ENCODE data around the gene RABGAP1L. TPM values are rescaled to one million over a fixed set of nuclear protein-coding genes. Genes with fewer than 3 reads are reported as not detected.

RABGAP1L gene
- total RNA-seq, 1 donor from 2014 or later: 69.4 TPM

DNA sequence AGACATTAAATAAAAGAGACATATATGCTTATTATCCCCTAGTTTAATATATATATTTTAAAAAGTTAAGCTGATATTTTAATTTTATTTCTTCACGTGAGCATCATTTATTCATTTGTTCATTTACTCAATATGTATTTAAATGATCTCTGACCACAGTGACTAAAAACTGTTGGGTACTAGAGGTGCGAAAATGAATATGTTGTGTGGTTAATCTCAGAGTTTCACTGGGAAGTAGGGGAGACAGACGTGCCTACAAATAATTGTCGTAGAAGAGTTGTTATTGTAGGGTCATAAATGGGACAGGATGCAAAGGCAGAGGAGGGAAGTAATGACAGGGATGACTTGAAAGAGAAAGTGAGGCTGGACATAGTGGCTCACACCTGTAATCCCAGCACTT, 627.4 kb downstream of the RABGAP1L start:
- intact Hi-C loops (cut with micrococcal nuclease): no loop called here

DNA sequence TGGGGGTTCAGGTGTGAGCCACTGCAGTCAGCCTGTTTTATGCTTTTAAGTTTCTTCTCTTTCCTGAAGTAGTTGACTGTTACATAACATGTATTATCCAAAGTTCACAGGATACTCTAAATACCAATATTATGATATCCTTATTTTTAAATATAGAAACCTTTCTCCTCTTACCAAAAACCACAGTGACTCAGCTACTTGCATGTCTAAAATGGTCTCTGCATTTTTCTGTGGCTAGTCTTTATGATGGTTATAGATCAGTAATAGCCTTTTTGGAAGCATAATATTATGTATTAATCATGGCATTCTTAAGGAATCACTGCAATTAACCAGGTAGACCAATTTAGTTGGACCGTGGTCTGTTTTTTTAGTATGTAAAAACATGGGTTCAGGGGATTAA, 629.7 kb downstream of the RABGAP1L start:
- intact Hi-C loops (cut with micrococcal nuclease): no loop called here

DNA sequence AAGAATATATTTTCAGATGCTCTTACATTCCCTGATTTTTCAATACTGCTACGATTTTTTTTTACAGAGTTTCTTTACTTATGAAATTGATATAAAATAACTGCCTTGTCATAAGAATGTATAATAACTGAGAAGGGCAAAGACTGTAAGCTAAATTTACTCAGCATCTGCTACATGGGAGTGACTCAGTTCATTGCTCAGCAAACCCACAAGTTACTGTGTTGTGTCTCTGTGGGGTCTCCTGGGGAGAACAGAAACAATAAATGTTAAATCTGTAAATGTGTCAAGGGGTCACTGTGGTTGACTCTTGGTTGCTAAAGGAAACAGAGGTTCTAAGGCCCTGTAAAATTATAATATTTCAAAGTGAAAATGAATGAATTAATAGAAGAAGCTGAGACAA, 630.1 kb downstream of the RABGAP1L start:
- intact Hi-C loops (cut with micrococcal nuclease): no loop called here

DNA sequence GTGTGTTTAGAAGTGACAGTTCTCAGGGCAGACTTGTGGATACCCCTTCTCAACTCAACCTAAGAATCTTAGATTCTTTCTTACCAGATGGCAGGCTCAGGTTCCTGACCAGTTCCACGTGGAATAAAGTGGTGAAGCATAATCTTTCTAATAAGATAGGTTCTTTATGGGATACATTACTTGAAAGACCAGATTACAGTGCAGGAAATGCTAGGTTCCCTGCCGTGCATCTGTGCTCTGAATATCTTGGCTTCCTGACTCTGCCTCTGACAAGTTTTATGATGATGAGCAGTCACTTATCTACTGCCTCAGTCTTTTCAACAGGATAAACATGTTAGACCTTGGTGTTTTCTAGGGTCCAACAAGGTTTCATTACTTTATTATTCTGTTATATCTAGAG, 632.5 kb downstream of the RABGAP1L start:
- intact Hi-C loops (cut with micrococcal nuclease): no loop called here

DNA sequence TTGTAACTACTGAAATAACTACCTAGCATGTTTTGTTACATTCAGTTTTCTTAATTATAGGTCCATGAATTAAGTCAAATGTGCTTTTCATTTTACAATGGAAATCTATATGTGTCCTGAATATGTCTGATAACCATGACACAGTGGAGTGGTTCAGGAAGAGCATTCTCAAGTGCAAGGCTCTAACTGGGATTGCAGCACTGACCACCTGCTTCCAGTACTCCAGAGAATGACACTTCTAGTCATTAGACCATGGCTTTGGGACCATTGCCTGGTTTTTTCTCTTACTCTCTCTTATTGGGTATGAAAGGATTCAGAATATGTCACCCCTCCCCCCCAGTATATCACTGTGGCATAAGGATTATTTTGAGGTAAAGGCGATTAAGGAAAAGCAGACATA, 635.5 kb downstream of the RABGAP1L start:
- intact Hi-C loops (cut with micrococcal nuclease): loop anchor here (5.0 kb wide), 1 partner anchor 773 kb away; the partner anchor contains the start of gene RC3H1

DNA sequence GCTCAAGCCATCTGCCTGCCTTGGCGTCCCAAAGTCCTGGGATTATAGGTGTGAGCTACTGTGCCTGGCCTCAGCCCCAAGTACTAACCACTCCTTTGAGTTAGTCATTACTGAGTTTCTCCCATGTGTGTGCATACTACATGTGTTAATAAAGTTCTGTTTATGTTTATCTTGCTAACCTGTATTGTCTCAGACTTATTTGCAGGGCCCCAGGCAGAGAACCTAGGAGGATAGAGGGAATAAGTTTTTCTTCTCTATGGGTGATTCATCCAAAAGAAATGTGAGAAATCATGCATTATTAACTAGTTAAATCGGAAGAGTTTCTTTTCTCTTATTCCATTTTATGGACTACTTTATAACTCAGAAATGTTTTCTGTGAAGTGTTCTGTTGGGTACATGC, 636.5 kb downstream of the RABGAP1L start:
- intact Hi-C loops (cut with micrococcal nuclease): loop anchor here (5.0 kb wide), 1 partner anchor 774 kb away; the partner anchor contains the start of gene RC3H1

DNA sequence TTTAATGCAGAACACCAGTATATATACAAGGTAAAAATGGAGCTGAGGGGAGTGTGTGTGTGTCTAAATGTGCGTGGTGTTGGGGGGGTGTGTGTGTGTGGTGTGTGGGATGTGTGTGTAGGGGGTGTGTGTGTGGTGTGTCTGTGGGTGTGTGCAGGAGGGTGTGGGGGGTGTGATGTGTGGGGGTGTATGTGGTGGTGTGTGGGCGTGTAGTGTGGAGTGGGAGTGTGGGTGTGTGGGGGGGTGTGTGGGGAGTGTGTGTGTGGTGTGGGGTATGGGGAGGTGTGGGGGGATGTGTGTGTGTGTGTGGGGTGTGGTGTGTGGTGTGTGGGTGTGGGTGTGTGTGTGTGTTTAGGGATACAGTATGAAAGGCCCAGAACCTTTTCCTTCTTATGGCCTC, 638.1 kb downstream of the RABGAP1L start:
- intact Hi-C loops (cut with micrococcal nuclease): loop anchor here (5.0 kb wide), 1 partner anchor 775 kb away; the partner anchor contains the start of gene RC3H1

DNA sequence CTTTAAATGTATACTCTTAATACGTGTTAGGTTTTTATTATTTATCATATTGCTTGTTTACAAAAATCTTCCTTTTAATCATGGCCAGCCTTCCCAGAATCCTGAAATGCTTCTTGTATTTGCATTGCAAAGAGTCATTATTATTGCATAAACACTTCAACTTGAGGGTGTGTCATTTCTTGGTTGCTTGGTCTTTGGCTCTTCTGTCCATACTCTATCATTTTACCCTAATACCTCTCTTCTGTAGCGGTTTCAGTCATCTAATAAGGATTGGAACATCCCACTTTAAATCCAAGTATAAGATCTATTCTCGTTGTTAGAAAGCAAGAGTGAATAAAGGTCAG, 639.8 kb downstream of the RABGAP1L start:
- intact Hi-C loops (cut with micrococcal nuclease): loop anchor here (1.0 to 5.0 kb wide), 6 partner anchors 169 to 777 kb away; partner anchors contain the start of genes CACYBP, MRPS14 and RC3H1

DNA sequence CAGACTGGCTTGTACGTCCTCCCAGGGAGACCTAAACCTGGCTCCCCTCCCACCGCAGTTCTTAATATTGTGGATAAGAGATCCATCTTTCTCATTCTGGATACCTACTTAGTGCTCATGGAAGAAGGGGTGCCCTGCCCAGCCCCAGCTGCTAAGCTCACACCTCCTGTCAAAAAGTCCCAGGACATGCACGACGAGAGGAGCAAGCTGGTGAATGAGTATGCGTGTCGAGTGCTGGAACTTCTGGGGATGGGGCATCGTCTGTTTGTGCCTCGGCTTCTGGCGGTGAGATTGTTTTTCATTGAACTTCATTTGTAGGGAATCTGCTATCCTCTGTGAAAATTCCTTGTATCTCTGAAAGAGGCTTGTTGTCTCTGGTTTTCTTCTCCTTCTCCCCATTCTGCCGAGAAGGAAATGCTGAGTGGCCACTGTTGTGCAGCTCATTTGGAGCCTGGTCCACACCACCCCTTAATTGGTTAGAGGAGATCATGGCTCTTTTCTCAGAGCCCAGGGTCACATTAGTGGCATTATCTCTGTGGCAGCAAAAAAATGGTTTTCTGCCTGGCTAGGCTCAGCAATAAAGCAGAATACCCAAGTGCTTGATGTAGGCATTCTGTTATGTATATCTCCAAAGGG, 641.0 kb downstream of the RABGAP1L start:
- intact Hi-C loops (cut with micrococcal nuclease): loop anchor here (1.0 to 10.0 kb wide), 4 partner anchors 30 to 933 kb away; partner anchors contain the start of genes GAS5, RABGAP1L and ZBTB37

DNA sequence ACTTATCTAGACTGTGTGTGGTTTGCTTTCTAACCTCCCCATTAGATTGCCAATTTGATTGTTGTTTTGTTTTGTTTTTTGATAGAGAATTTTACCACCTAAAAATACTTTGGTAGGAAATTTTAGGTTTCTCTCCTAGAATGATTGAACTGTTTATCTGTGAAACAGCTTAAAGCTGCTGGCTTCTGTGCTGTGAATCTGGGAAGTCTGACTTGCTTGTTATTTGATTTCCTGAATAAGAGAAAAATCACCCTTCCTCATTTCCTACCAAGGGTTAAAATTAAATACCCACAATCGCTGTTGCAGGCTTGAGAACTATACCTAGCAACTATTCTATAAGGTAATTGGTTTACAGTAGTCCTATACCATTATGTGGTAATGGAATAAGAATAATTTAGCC, 641.6 kb downstream of the RABGAP1L start:
- intact Hi-C loops (cut with micrococcal nuclease): loop anchor here (1.0 to 10.0 kb wide), 4 partner anchors 31 to 934 kb away; partner anchors contain the start of genes GAS5, RABGAP1L and ZBTB37

DNA sequence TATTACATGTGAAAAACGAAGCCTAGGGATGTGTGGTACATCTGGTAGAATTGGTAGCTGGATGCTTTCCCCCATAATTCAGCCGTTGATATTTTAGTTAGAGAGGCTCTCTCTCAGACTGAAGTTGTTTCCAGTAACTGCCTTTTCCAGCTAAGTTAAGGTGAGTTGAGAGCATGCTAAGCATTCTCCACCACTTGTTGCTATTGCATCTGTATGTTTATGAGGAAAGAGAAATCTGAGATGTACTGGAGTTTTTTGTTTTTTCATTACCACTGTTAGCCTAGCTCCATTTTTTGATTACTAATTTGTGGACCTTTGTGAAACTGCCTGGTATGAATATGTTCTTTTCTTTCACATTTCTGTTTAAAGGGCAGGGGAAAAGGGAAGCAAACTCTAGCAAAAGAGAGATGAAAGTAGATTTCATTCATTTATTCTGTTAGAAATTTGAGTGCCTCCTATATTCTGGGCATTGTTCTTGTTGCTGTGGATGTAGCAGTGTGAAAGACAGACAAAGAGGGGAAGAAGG, 650.5 kb downstream of the RABGAP1L start:
- intact Hi-C loops (cut with micrococcal nuclease): loop anchor here (10.0 kb wide), 2 partner anchors 105 to 655 kb away; partner anchors contain the start of gene RABGAP1L

DNA sequence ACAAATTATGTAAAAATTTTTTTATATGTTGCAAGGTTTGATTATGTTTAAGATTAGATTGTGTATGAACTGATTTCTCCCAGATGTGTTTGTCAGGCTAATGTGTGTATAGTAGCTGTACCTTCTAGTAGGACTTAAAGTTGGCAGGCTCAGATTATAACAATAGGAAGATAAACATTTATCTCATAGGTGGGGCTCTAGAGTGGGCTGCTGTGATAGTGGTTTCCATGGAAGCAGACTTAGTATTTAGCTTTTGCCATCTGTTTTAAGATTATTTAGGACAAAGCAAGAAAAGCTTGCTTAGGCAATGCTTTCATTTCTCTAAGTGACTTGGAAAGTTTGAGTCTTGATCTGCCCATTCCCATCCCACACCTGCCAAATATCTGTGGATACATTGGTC, 652.7 kb downstream of the RABGAP1L start:
- intact Hi-C loops (cut with micrococcal nuclease): loop anchor here (10.0 kb wide), 1 partner anchor 103 kb away; no protein-coding TSS in a partner anchor

DNA sequence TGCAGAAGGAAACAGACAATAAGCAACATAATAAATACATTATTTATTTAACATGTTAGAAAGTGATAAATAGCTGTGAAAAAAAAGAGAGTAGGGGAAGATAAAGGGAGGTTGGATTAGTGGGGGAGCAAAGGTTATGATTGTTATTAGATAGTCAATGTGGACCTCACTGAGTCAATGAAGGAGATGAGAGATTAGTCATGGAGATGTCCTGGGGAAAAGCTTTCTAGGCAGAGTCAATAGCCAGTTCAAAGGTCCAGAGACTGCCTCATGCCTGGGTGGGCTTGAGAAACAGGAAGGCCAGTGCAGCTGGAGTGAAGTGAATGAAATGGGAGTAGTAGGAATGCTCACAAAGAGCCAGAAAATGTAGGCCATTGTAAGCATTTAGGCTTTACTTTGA, 653.3 kb downstream of the RABGAP1L start:
- intact Hi-C loops (cut with micrococcal nuclease): loop anchor here (10.0 kb wide), 1 partner anchor 102 kb away; no protein-coding TSS in a partner anchor

DNA sequence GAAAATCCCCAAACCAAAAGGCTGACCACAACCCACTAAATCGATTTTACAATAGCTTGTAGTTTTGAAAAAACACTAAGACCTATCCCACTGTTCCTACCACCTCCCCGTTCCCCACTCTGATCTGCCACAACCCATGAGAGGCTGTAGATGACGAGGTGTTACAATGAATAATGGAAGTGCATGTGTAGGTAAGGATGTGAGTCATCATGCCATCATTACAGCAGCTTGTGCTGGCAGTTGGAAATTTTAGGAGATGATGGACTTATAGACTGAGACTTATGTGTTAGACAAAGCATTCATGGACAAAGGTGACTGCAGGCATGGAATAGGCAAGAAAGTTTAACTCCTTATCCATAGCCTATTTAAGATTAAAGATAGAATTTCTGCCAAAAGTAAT, 655.7 kb downstream of the RABGAP1L start:
- intact Hi-C loops (cut with micrococcal nuclease): loop anchor here (1.0 to 10.0 kb wide), 3 partner anchors 100 to 168 kb away; no protein-coding TSS in a partner anchor

DNA sequence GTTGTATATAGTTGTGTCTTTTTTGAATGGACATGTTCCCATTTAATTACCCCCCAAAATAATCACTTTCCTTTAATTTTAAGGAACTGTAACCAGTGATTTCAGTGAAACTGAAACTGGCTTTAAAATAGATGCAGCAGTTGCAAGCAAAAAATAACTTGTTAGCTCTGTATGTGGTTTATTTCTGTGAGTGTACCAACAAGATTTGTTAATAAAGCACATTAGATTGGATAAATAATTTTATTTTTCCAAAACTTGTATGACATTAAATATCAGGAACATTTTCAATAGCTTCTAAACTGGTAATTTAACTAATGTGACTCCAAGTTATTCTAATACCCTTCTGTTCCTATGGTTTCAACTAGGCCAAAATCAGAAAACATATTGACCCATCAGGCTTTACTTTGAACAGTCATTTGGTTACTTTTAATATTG, 656.2 kb downstream of the RABGAP1L start:
- intact Hi-C loops (cut with micrococcal nuclease): loop anchor here (1.0 to 10.0 kb wide), 3 partner anchors 99 to 168 kb away; no protein-coding TSS in a partner anchor

DNA sequence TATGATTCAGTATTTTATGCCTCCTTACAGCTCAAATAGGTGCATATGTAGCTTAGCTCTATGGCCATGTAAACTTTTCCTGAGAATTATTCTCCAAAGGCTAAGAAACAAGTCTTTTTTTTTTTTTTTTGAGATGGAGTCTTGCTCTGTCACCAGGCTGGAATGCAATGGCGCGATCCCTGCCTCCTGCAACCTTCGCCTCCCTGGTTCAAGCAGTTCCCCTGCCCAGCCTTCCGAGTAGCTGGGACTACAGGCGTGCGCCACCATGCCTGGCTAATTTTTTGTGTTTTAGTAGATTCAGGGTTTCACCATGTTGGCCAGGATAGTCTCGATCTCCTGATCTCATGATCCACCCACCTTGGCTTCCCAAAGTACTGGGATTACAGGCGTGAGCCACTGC, 657.3 kb downstream of the RABGAP1L start:
- intact Hi-C loops (cut with micrococcal nuclease): loop anchor here (5.0 to 10.0 kb wide), 2 partner anchors 98 to 151 kb away; no protein-coding TSS in a partner anchor

DNA sequence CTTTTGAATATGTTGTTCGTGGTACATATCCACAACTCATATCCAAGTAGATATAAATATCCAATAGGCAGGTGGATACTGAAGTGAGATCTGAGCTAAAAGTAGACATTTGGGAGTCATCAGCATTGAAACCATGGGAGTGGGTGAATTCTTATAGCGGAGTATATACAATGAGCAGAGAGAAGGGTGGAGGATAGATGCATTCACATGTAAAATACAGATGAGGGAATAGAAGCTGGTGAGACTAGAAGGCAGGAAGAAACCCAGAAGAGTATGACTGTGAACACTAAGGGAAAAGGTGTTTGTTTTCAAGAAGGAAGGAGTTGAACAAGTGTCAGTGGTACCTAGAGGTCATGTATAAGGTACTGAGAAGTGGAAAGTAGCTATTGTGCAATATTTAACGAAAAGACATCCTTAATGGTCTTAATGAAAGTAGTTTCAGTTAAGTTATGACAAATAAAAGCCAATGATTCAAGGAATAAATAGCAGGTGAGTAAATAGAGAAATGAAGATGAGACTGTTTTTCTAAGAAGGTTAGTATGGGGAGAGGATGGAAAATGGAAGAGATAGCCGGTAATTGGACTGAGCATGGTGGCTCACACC, 658.8 kb downstream of the RABGAP1L start:
- intact Hi-C loops (cut with micrococcal nuclease): loop anchor here (5.0 to 10.0 kb wide), 2 partner anchors 97 to 149 kb away; no protein-coding TSS in a partner anchor

DNA sequence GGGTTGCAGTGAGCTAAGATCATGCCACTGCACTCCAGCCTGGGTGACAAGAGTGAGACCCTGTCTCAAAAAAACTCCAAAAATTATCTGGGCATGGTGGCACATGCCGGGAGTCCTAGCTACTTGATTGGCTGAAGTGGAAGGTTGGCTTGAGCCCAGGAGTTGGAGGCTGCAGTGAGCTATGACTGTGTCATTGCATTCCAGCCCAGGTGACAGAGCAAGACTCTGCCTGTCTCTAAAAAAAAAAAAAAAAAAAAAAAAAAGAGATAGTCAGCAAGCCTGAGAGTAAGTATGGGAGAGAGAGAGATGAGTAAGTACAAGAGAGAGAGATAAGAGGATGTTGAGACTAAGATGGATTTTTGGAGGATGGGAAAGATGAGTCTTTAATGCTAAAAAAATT, 659.6 kb downstream of the RABGAP1L start:
- intact Hi-C loops (cut with micrococcal nuclease): loop anchor here (5.0 to 10.0 kb wide), 2 partner anchors 96 to 148 kb away; no protein-coding TSS in a partner anchor

DNA sequence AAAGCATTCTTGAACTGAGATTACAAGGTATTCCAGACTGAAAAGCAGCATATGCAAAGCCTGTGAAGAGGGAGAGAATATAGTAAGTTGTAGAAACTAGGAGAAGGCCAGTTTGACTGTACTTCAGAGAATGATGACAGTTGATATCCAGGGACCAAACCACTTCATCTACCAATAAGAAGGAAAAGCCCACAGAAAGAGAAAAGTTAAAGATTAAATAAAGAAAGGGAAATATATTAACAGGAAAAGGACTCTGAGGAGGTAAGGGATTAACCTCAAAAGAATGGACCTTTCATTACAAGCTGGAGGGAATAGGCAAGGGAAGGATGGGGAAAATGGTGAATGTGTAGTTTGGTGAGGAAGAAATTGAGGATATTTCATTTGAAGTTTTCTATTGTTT, 660.3 kb downstream of the RABGAP1L start:
- intact Hi-C loops (cut with micrococcal nuclease): loop anchor here (5.0 to 10.0 kb wide), 2 partner anchors 95 to 148 kb away; no protein-coding TSS in a partner anchor

DNA sequence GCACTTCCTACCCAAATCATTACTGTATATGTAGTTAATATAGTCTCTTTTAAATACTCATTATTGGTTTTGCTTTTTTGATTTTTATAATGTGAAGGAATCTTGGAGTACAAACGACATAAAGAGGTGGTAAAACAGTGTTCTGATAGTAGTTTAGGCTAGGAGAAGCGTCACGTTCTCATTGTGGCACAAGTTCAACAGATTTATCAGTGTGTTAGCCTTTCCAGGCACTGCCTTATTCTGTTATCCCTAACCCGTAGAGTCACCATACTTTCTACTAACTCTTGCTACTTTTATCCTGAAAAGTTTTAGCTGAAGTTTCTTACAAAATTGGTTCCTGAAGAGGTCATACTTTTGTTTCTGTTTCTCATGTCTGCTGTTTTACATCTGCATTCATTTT, 665.8 kb downstream of the RABGAP1L start:
- intact Hi-C loops (cut with micrococcal nuclease): no loop called here

DNA sequence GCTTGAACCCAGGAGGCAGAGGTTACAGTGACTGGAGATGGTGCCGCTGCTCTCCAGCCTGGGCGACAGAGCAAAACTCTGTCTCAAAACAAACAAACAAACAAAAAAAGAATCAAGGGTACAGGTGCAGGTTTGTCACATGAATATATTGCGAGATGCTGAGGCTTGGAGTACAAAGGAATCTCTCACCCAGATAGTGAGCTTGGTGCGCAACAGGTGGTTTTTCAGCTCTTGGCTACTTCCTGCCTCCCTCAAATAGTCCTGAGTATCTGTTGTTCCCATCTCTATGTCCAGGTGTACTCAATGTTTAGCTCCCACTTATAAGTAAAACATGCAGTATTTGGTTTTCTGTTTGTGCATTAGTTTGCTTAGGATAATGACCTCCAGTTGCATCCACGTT, 666.5 kb downstream of the RABGAP1L start:
- intact Hi-C loops (cut with micrococcal nuclease): no loop called here

DNA sequence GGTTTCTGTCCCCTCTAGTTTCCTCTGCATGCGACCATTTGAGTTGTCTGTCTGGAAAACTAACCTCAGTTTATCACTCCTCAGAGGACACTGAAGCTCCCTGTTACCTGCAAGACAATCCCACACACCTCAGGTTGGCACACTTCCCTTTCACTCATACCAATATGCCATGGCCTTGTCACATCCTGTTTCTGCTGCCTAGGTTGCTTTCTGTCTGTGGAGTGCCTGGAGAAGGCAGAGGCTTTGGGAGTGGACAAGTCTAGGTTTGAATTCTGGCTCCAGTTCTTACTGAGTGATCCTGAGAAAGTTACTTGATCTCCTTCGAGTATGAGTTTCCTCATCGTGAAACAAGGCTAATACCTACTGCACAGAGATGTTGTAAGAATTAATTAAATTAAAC, 668.9 kb downstream of the RABGAP1L start:
- intact Hi-C loops (cut with micrococcal nuclease): no loop called here

Data from T-helper 1 cell treated with Interleukin-12 subunit alpha and Interleukin-12 subunit beta and Interleukin-4 antibody, amounts not matched to agents 30 ng/mL and 1 ng/mL, for 36 hours (primary cell).